HG02571 (cell line): ENCODE results near the gene OR4X2.
"Not testable (repeated sequence)": the region's sequence is repeated elsewhere in the genome, so short reads cannot be mapped to it uniquely, and the experiment has no call there.

Source experiments
- ATAC-seq: cut with Tn5 transposase; IDR thresholded peaks from one replicate; pipeline ENCODE4 v1.9.1; 2021; ENCODE audit warnings: mild to moderate bottlenecking, moderate library complexity; ENCODE audit not compliant: unreplicated experiment

The OR4X2 gene, protein sequence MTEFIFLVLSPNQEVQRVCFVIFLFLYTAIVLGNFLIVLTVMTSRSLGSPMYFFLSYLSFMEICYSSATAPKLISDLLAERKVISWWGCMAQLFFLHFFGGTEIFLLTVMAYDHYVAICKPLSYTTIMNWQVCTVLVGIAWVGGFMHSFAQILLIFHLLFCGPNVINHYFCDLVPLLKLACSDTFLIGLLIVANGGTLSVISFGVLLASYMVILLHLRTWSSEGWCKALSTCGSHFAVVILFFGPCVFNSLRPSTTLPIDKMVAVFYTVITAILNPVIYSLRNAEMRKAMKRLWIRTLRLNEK

GRCh38 chr11:48244804-48245203 is at the start of gene OR4X2:
TSS of gene OR4X2 (plus strand) at chr11:48245104. CDS start at chr11:48245104, 0 bp downstream.
- ATAC-seq, result no peak

DNA sequence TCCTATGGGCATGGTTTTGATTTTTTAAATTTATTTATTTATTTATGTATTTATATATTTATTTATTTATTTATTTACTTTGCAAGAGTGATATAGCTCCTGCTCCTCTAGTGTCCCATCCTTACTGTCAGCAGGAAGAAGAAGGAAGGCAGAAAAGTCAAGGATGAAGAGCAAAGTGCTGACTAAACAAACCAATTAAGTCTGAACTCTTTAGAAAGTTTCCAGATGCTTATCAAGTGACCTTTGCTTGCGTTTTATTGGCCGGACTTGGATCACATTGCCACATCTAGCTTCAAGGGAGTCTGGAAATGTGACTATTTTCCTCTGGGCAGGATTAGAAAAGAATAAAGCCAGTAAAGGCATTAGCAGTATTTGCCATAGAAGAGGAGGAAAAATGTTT is 37.0 kb upstream of the OR4X2 start:
- no peak for ATAC-seq

DNA sequence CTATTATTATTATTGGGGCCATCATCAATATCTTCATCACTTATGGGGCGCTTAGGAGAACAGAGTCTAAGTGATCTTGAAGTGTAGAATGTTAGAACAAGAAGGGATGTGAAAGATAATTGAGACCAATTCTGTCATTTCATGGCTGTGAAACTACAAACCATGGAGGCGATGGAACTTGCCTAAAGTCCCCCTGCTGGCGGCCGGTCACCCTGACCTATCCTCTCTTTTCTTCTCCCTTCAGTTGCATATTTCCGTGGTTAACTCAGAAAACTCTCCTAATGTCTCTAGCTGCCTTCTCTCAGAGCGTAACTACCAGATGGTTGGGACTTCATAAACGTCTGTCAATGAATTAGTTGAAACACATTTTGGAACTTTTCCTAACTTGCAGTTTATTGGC is 34.9 kb upstream of the OR4X2 start:
- ATAC-seq, result no peak

DNA sequence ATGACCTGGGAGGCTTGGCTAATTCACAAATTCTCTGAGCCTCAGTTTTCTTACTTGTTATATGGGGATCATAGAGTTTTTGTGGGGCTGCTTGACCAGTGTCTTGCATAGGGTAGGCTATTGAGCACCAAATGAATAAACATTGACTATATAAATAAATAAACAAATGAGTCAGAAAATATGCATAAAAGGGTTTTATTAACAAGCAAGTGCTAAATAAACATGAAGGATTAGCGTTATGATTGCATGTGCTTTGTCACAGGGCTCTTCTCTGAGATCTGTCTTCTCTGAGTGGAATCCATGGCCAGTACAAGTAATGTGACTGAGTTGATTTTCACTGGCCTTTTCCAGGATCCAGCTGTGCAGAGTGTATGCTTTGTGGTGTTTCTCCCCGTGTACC is 28.4 kb upstream of the OR4X2 start, which contains the start of gene OR4B1:
OR4B1 (plus strand) TSS at position 301 of the 400 bp plus-strand sequence; CDS start at position 301, 0 bp downstream.
- ATAC-seq, result no peak

- ATAC-seq, result no peak
Measured at GRCh38 chr11:48228761-48229160, 16.1 kb upstream of the OR4X2 start.

DNA sequence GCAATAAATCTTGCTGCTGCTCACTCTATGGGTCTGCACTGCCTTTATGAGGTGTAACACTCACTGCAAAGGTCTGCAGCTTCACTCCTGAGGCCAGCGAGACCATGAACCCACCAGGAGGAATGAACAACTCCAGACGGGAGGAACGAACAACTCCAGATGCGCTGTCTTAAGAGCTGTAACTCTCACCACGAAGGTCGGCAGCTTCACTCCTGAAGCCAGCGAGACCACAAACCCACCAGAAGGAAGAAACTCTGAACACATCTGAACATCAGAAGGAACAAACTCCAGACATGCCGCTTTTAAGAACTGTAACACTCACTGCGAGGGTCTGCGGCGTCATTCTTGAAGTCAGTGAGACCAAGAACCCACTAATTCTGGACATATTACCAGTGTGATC is 14.8 kb upstream of the OR4X2 start:
- ATAC-seq, result not testable (repeated sequence)

- no peak for ATAC-seq
Measured at GRCh38 chr11:48237727-48238126, 7.2 kb upstream of the OR4X2 start.

- ATAC-seq, result no peak
Measured at GRCh38 chr11:48242501-48242900, 2.4 kb upstream of the OR4X2 start.

DNA sequence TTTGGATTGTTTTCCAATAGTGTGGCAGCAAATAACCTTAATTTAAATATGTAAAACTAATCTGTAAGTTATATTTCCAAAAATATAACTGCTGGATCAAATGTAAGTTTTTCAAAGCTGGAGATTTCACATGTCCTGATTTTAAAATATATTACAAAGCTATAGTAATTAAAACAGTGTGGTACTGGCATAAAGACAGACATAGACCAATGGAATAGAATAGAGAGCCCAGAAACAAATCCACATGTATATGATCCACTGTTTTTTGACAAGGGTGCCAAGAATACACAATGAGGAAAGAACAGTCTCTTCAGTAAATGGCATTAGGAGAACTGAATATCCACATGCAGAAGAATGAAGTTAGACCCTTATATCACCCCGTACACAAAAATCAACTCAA is 4.0 kb downstream of the OR4X2 start:
- ATAC-seq, result no peak

DNA sequence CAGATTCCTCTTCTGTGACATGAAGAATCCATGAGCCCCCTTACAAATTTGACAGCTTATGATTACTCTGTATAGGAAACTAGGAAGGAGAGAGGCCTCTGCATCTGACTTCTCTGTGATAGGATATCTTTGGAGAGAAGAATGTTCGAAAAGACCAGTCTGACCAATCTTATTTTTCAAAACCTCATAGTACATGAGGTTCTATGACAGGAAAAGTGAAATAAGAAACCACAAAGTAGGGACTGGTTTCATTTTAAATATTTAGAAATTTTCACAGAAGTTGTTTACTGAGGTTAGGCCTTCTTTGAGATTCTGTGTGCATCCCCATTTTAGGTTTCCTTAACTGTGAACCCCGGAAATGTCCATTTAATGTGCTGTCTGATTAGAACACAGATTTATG is 16.7 kb downstream of the OR4X2 start:
- no peak for ATAC-seq

- no peak for ATAC-seq
Measured at GRCh38 chr11:48263423-48263911, 18.6 kb downstream of the OR4X2 start, which contains the start of gene OR4X1. TSS of gene OR4X1 (plus strand) at chr11:48263861. CDS start at chr11:48263861, 0 bp downstream.

- ATAC-seq, result no peak
Measured at GRCh38 chr11:48270621-48271020, 25.7 kb downstream of the OR4X2 start.

GRCh38 chr11:48272606-48273005 is 27.7 kb downstream of the OR4X2 start:
- no peak for ATAC-seq
